ENCODE results near the gene PTPRZ1. TPM values are rescaled to one million over a fixed set of nuclear protein-coding genes. Genes with fewer than 3 reads are reported as not detected.

The PTPRZ1 gene
- total and polyA plus RNA-seq, 2 of the 13 experiments (the other 11 are each of a cell fraction or from before 2014, with no cell fraction given), result not detected

DNA sequence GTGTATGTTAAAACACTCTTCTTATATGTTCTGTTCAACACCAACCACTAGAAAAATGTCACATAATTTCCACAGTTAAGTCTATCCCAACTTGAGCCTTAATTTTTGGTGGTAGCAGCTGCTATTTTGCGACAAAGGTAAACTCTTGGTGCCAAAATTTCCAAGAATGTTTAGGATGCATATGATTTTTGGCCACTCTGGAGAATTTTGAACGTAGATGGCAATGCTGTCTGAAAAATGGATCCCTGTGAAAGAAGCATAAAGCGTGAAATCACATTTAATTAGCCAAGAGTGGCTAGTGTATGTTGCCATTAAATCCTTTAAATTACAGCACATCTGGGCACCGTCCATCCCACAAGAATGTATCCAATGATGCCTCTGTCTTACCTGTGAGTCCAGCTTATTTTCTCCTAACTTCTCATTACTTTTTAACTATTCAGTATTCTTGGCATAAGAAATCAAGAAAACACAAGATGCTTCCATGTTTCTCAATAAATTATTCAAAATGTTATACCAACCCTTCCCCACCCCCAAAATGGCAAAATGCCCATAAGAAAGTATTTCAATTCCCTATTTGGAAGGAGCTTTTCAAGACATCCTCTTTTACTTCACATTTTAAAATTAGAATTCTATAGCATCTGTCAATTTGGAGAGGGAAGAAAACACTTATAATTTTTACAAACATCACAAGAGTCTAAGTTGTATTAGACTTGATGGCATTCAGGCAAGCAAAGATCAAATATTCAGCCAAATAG is 12.4 kb downstream of the PTPRZ1 start (continued):
- no peak for TF ChIP-seq ZNF616 (CRISPR knock-in tag; IDR thresholded peaks at IDR 0.05; ENCODE audit: low read depth)
- TF ChIP-seq ZFP1 (CRISPR knock-in tag; IDR thresholded peaks at IDR 0.05), result no peak
- TF ChIP-seq, protein P1, sequence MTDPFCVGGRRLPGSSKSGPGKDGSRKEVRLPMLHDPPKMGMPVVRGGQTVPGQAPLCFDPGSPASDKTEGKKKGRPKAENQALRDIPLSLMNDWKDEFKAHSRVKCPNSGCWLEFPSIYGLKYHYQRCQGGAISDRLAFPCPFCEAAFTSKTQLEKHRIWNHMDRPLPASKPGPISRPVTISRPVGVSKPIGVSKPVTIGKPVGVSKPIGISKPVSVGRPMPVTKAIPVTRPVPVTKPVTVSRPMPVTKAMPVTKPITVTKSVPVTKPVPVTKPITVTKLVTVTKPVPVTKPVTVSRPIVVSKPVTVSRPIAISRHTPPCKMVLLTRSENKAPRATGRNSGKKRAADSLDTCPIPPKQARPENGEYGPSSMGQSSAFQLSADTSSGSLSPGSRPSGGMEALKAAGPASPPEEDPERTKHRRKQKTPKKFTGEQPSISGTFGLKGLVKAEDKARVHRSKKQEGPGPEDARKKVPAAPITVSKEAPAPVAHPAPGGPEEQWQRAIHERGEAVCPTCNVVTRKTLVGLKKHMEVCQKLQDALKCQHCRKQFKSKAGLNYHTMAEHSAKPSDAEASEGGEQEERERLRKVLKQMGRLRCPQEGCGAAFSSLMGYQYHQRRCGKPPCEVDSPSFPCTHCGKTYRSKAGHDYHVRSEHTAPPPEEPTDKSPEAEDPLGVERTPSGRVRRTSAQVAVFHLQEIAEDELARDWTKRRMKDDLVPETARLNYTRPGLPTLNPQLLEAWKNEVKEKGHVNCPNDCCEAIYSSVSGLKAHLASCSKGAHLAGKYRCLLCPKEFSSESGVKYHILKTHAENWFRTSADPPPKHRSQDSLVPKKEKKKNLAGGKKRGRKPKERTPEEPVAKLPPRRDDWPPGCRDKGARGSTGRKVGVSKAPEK (CRISPR knock-in tag; IDR thresholded peaks at IDR 0.05; ENCODE audit: borderline replicate concordance), result no peak
- TF ChIP-seq SETDB1 (CRISPR knock-in tag; IDR thresholded peaks at IDR 0.05; ENCODE audit: borderline replicate concordance), result no peak
- no peak for TF ChIP-seq ZNF343 (CRISPR knock-in tag; IDR thresholded peaks at IDR 0.05)

DNA sequence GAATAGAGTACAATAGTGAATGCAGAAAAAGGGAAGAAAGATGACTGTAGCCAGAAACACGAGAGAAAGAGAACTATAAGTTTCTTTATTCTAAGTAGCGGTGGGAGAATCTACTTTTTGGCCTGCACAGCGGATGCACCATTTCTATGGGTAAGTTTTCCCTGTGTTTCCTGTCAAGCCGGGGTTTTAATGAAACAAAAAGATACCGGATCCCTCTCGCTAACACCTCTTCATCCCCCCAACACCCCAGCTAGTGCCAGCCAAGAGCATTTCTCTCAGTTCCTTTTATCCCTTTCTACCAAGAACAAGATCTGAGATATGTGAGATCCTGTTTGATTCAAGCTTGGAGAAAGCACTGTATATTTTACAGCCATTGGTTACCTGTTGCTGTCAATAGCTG is 14.7 kb downstream of the PTPRZ1 start:
- FAIRE-seq, result no peak
- CTCF ChIA-PET (ENCODE audit: low intra/inter-chr PET ratio, low total read pairs), result no interaction called here

More for the DNA sequence above, 14.7 kb downstream of the PTPRZ1 start:
- no peaks in the 10 kb centered on the region for H3K36me3 ChIP-seq (replicated peaks in 1 of 2; ENCODE audit: control insufficient read depth in 1 of 2, insufficient read depth in 2 of 2, low read length in 2 of 2)
- H3K4me1 ChIP-seq (ENCODE audit: insufficient read depth, low read length), result no peaks in the 10 kb centered on the region
- intact Hi-C loops (cut with micrococcal nuclease; ENCODE audit: unreplicated experiment), result no loop called here
- no peak overlapping the region for H2AFZ ChIP-seq (ENCODE audit: low read length)
- no peaks in the 10 kb centered on the region for H3K27me3 ChIP-seq (ENCODE audit: control insufficient read depth in 1 of 2, insufficient read depth in 2 of 2, low read length in 2 of 2)
- TF ChIP-seq, protein P2, sequence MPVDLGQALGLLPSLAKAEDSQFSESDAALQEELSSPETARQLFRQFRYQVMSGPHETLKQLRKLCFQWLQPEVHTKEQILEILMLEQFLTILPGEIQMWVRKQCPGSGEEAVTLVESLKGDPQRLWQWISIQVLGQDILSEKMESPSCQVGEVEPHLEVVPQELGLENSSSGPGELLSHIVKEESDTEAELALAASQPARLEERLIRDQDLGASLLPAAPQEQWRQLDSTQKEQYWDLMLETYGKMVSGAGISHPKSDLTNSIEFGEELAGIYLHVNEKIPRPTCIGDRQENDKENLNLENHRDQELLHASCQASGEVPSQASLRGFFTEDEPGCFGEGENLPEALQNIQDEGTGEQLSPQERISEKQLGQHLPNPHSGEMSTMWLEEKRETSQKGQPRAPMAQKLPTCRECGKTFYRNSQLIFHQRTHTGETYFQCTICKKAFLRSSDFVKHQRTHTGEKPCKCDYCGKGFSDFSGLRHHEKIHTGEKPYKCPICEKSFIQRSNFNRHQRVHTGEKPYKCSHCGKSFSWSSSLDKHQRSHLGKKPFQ (CRISPR knock-in tag; IDR thresholded peaks at IDR 0.05; ENCODE audit: insufficient replicate concordance), result no peak
- TF ChIP-seq ZSCAN29 (CRISPR knock-in tag; conservative IDR thresholded peaks at IDR 0.05), result no peak
- TF ChIP-seq ZNF747 (CRISPR knock-in tag; IDR thresholded peaks at IDR 0.05; ENCODE audit: borderline replicate concordance), result no peak
- no peak for TF ChIP-seq KLF16 (CRISPR knock-in tag; IDR thresholded peaks at IDR 0.05)
- no peak for TF ChIP-seq SAP130 (CRISPR knock-in tag; IDR thresholded peaks at IDR 0.05; ENCODE audit: low read depth)
- no peak for TF ChIP-seq WIZ (CRISPR knock-in tag; IDR thresholded peaks at IDR 0.05)
- TF ChIP-seq ZFYVE20 (CRISPR knock-in tag; IDR thresholded peaks at IDR 0.05; ENCODE audit: borderline replicate concordance, low read depth), result no peak
- TF ChIP-seq KLF11 (CRISPR knock-in tag; IDR thresholded peaks at IDR 0.05), result no peak
- TF ChIP-seq ZNF75D (CRISPR knock-in tag; IDR thresholded peaks at IDR 0.05; ENCODE audit: borderline replicate concordance), result no peak
- no peaks in the 10 kb centered on the region for H4K20me1 ChIP-seq (ENCODE audit: insufficient read depth, low read length)
- POLR2A ChIA-PET, result no interaction called here
- H3K9me3 ChIP-seq (ENCODE audit: low read length), result no peaks in the 10 kb centered on the region
- H3K79me2 ChIP-seq (ENCODE audit: insufficient read depth, low read length), result no peaks in the 10 kb centered on the region
- ATAC-seq (no peak), DNase-seq (ENCODE audit: low spot score) (no peak)
- in situ Hi-C loops (cut with HindIII; ENCODE audit: extremely low pct_ligation_motif_present, low pct_unique_long_range_greater_than_20kb), result no loop called here
- no peak overlapping the region for H3K4me3 ChIP-seq (replicated peaks in 1 of 3; ENCODE audit: insufficient read depth in 1 of 3, low read depth in 2 of 3, low read length in 3 of 3)
- H3K27ac ChIP-seq (ENCODE audit: extremely low read length, insufficient read depth, low read length), result no peak overlapping the region
- H3K4me2 ChIP-seq (ENCODE audit: low read depth, low read length), result no peak overlapping the region
- no TSS peak for BruUV-seq (replicated peaks)
- WGBS (ENCODE audit: low lambda C conversion rate), result 5% methylated on average over 6 of the region's 6 CpGs
- no peak overlapping the region for H3K9ac ChIP-seq (ENCODE audit: insufficient read depth, low read depth, low read length)
